Activated CD4-positive, alpha-beta T cell treated with anti-CD3 and anti-CD28 coated beads, Interleukin-2, amount 50 U/mL, for 48 hours (primary cell): ENCODE results near the gene HYCC2.
A peak's percentile ranks its signal among the peaks of the same experiment; 100 is the strongest.
"Not testable (repeated sequence)": the region's sequence is repeated elsewhere in the genome, so short reads cannot be mapped to it uniquely, and the experiment has no call there.

ENCODE experiments used
- DNase-seq, 2 experiments: peaks; one replicate each; pipeline ENCODE4 v3.0.0-alpha.2; 2020

The HYCC2 gene

GRCh38 chr2:201070948-201071478 lies 458 bp downstream of the HYCC2 start:
- DNase-seq = no peak

GRCh38 chr2:201064797-201065329 lies 6.6 kb downstream of the HYCC2 start:
- no peak for DNase-seq

GRCh38 chr2:201063516-201063915 lies 8.0 kb downstream of the HYCC2 start:
- DNase-seq = peak; percentile 64 to 76

GRCh38 chr2:201059961-201060755 lies 11.3 kb downstream of the HYCC2 start:
- DNase-seq = no peak

- no peak for DNase-seq
These were observed 12.6 kb downstream of the HYCC2 start for GRCh38 chr2:201058914-201059313.

- DNase-seq = no peak
These were observed 13.7 kb downstream of the HYCC2 start for GRCh38 chr2:201057715-201058248.

- DNase-seq = no peak
These were observed 14.4 kb downstream of the HYCC2 start for GRCh38 chr2:201057087-201057521.

GRCh38 chr2:201049455-201049854 lies 22.0 kb downstream of the HYCC2 start:
- no peak for DNase-seq

GRCh38 chr2:201046881-201047280 lies 24.6 kb downstream of the HYCC2 start:
- no peak for DNase-seq

- not testable (repeated sequence) for DNase-seq
These were observed 28.4 kb downstream of the HYCC2 start for GRCh38 chr2:201043050-201043449.

- DNase-seq = not testable (repeated sequence)
These were observed 29.0 kb downstream of the HYCC2 start for GRCh38 chr2:201042451-201042850.

- DNase-seq = no peak
These were observed 30.4 kb downstream of the HYCC2 start for GRCh38 chr2:201040867-201041628.

GRCh38 chr2:201038855-201039254 lies 32.6 kb downstream of the HYCC2 start:
- DNase-seq = no peak

- DNase-seq = not testable (repeated sequence)
These were observed 33.1 kb downstream of the HYCC2 start for GRCh38 chr2:201038361-201038760.

GRCh38 chr2:201034355-201034754 lies 37.1 kb downstream of the HYCC2 start:
- DNase-seq = not testable (repeated sequence)

GRCh38 chr2:201024518-201024917 lies 47.0 kb downstream of the HYCC2 start:
- DNase-seq = no peak

- DNase-seq = no peak
These were observed 49.6 kb downstream of the HYCC2 start for GRCh38 chr2:201021914-201022313.
